ENCODE measurements around the gene CISD3. TPM values are rescaled to one million over a fixed set of nuclear protein-coding genes. Genes with fewer than 3 reads are reported as not detected.

The CISD3 gene
- total and polyA plus RNA-seq, 10 of the 15 experiments (the other 5 are each of a cell fraction or from before 2014, with no cell fraction given) = 2.6 to 38.1 (median 8.1) TPM

DNA sequence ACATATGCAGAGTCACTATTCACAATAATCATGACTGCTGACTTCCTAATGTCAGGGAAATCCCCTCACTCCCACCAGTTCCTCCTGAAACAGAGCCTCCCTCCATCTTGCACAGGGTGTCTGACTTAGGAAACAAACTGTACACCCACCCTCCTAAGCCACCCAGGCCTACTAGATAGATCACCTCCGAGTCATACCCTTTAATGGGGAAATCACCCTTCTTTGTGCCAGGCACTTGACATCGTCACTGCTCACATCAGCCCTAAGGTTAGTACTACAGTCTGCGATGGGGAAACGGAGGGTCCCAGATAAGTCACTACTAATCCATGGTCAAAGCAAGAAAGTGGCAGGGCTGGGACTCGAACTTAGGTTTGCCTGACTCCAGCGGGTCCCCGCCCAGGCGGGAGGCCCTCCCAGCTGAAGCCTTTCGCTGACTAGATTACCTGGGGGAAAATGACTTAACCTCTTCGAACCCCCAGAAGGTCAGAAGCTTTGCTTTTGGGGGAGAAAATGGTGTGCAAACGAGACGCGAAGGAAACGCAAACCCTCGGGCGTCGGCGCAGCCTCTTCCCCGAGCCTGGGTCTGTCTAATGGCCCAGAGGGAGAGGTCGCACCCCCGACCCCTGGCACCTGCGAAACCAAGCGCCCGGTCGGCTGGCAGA is 28.5 kb upstream of the CISD3 start:
- Histone ChIP-seq H3K27ac (ENCODE audit: control insufficient read depth, insufficient read depth) (peak overlapping the region; percentile 100), H3K9ac (ENCODE audit: control insufficient read depth, insufficient read depth, low read length) (peak overlapping the region; percentile 100), H2AFZ (ENCODE audit: control insufficient read depth, low read depth, low read length) (peak overlapping the region; percentile 74), H3K27me3 (replicated peaks in 1 of 2; ENCODE audit: control insufficient read depth in 2 of 2, insufficient read depth in 2 of 2, low read length in 1 of 2) (no peaks in the 10 kb centered on the region), H4K20me1 (ENCODE audit: control insufficient read depth, insufficient read depth) (no peaks in the 10 kb centered on the region), H3K4me3 (peak overlapping the region; percentile 72), H3K36me3 (ENCODE audit: control insufficient read depth in 2 of 2, insufficient read depth in 2 of 2, low read length in 1 of 2) (no peaks in the 10 kb centered on the region), H3K79me2 (ENCODE audit: control insufficient read depth, insufficient read depth, low read length) (peaks cover 37% of the 10 kb centered on the region), H3K9me3 (replicated peaks; ENCODE audit: control insufficient read depth, insufficient read depth, low read length) (no peaks in the 10 kb centered on the region), H3K4me2 (ENCODE audit: control insufficient read depth, insufficient read depth) (peak overlapping the region; percentile 99), H3K4me1 (ENCODE audit: control insufficient read depth, insufficient read depth, low read length) (peaks cover 24% of the 10 kb centered on the region)
- peak; percentile 86 for DNase-seq (ENCODE audit: low read depth, low spot score)
- SMC1A ChIA-PET (ENCODE audit: uncharacterized antibody, unreplicated experiment) = interaction anchor here (1.2 to 1.6 kb wide), 7 partner anchors 10 to 143 kb away, joined by 3 to 5 read pairs (median 4); partner anchors contain the start of genes EPOP and PSMB3
- intact Hi-C loops (cut with micrococcal nuclease; ENCODE audit: unreplicated experiment) (loop anchor here (1.0 to 2.0 kb wide), 2 partner anchors 24 to 29 kb away; partner anchors contain the start of gene CISD3), in situ Hi-C loops (cut with MboI) (no loop called here)
- WGBS (ENCODE audit: insufficient coverage, insufficient replicate concordance, low lambda C conversion rate, missing lambda C conversion rate) = under 1% methylated on average over 22 of the region's 25 CpGs
- RAD21 ChIA-PET (ENCODE audit: unreplicated experiment) = interaction anchor here (1.2 to 2.0 kb wide), 2 partner anchors 24 to 48 kb away, joined by 3 to 13 read pairs; no protein-coding TSS in a partner anchor
- TSS peak; percentile 67 for BruUV-seq (replicated peaks)
- no peak for FAIRE-seq
- ATAC-seq = peak; percentile 60
- CTCF ChIA-PET = interaction anchor here (1.2 to 1.6 kb wide), 2 partner anchors 25 to 33 kb away, joined by 4 read pairs; no protein-coding TSS in a partner anchor
- POLR2A ChIA-PET = interaction anchor here (0.5 to 2.0 kb wide), 6 partner anchors 17 to 498 kb away, joined by 3 to 7 read pairs (median 5); partner anchors contain the start of genes PSMB3 and RPL19
- no peak for TF ChIP-seq NRF1 (conservative IDR thresholded peaks at IDR 0.05; ENCODE audit: low read depth, low read length)
- TF ChIP-seq ZNF207 (IDR thresholded peaks at IDR 0.05; ENCODE audit: borderline replicate concordance) = peak; percentile 37; the same call in 1 of the 2 replicates
- TF ChIP-seq CREB1 (IDR thresholded peaks at IDR 0.05; ENCODE audit: low read depth) = peak; percentile 67
- peak; percentile 81 for TF ChIP-seq POLR2AphosphoS5 (IDR thresholded peaks at IDR 0.05; ENCODE audit: low read length)
- TF ChIP-seq HDGF (IDR thresholded peaks at IDR 0.05) = no peak
- peak; percentile 84; the same call in 1 of the 2 replicates for TF ChIP-seq CHD1 (IDR thresholded peaks at IDR 0.05; ENCODE audit: low read depth, low read length)
- TF ChIP-seq, protein P1, sequence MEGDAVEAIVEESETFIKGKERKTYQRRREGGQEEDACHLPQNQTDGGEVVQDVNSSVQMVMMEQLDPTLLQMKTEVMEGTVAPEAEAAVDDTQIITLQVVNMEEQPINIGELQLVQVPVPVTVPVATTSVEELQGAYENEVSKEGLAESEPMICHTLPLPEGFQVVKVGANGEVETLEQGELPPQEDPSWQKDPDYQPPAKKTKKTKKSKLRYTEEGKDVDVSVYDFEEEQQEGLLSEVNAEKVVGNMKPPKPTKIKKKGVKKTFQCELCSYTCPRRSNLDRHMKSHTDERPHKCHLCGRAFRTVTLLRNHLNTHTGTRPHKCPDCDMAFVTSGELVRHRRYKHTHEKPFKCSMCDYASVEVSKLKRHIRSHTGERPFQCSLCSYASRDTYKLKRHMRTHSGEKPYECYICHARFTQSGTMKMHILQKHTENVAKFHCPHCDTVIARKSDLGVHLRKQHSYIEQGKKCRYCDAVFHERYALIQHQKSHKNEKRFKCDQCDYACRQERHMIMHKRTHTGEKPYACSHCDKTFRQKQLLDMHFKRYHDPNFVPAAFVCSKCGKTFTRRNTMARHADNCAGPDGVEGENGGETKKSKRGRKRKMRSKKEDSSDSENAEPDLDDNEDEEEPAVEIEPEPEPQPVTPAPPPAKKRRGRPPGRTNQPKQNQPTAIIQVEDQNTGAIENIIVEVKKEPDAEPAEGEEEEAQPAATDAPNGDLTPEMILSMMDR (IDR thresholded peaks at IDR 0.05 in 2 of 3, conservative IDR thresholded peaks at IDR 0.05 in 1 of 3; ENCODE audit: control insufficient read depth in 2 of 3, extremely low read depth in 1 of 3, insufficient read depth in 1 of 3, low read depth in 3 of 3, low read length in 3 of 3) = no peak
- TF ChIP-seq, protein P2, sequence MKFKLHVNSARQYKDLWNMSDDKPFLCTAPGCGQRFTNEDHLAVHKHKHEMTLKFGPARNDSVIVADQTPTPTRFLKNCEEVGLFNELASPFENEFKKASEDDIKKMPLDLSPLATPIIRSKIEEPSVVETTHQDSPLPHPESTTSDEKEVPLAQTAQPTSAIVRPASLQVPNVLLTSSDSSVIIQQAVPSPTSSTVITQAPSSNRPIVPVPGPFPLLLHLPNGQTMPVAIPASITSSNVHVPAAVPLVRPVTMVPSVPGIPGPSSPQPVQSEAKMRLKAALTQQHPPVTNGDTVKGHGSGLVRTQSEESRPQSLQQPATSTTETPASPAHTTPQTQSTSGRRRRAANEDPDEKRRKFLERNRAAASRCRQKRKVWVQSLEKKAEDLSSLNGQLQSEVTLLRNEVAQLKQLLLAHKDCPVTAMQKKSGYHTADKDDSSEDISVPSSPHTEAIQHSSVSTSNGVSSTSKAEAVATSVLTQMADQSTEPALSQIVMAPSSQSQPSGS (IDR thresholded peaks at IDR 0.05; ENCODE audit: low read length) = peak; percentile 70
- TF ChIP-seq, protein P3, sequence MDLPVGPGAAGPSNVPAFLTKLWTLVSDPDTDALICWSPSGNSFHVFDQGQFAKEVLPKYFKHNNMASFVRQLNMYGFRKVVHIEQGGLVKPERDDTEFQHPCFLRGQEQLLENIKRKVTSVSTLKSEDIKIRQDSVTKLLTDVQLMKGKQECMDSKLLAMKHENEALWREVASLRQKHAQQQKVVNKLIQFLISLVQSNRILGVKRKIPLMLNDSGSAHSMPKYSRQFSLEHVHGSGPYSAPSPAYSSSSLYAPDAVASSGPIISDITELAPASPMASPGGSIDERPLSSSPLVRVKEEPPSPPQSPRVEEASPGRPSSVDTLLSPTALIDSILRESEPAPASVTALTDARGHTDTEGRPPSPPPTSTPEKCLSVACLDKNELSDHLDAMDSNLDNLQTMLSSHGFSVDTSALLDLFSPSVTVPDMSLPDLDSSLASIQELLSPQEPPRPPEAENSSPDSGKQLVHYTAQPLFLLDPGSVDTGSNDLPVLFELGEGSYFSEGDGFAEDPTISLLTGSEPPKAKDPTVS (IDR thresholded peaks at IDR 0.05; ENCODE audit: low read depth, low read length) = no peak
- TF ChIP-seq MXI1 (IDR thresholded peaks at IDR 0.05; ENCODE audit: low read depth, low read length) = no peak
- TF ChIP-seq, protein P4, sequence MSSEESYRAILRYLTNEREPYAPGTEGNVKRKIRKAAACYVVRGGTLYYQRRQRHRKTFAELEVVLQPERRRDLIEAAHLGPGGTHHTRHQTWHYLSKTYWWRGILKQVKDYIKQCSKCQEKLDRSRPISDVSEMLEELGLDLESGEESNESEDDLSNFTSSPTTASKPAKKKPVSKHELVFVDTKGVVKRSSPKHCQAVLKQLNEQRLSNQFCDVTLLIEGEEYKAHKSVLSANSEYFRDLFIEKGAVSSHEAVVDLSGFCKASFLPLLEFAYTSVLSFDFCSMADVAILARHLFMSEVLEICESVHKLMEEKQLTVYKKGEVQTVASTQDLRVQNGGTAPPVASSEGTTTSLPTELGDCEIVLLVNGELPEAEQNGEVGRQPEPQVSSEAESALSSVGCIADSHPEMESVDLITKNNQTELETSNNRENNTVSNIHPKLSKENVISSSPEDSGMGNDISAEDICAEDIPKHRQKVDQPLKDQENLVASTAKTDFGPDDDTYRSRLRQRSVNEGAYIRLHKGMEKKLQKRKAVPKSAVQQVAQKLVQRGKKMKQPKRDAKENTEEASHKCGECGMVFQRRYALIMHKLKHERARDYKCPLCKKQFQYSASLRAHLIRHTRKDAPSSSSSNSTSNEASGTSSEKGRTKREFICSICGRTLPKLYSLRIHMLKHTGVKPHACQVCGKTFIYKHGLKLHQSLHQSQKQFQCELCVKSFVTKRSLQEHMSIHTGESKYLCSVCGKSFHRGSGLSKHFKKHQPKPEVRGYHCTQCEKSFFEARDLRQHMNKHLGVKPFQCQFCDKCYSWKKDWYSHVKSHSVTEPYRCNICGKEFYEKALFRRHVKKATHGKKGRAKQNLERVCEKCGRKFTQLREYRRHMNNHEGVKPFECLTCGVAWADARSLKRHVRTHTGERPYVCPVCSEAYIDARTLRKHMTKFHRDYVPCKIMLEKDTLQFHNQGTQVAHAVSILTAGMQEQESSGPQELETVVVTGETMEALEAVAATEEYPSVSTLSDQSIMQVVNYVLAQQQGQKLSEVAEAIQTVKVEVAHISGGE (CRISPR knock-in tag; IDR thresholded peaks at IDR 0.05) = no peak
- no peak; the same call in 1 of the 2 replicates for TF ChIP-seq TAF1 (IDR thresholded peaks at IDR 0.05; ENCODE audit: borderline replicate concordance, low read depth, low read length)
- TF ChIP-seq, protein P5, sequence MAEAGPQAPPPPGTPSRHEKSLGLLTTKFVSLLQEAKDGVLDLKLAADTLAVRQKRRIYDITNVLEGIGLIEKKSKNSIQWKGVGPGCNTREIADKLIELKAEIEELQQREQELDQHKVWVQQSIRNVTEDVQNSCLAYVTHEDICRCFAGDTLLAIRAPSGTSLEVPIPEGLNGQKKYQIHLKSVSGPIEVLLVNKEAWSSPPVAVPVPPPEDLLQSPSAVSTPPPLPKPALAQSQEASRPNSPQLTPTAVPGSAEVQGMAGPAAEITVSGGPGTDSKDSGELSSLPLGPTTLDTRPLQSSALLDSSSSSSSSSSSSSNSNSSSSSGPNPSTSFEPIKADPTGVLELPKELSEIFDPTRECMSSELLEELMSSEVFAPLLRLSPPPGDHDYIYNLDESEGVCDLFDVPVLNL (IDR thresholded peaks at IDR 0.05; ENCODE audit: low read depth, low read length) = no peak

Measured in GM12878 (cell line).